ENCODE results near the gene ZMYND11.

DNA sequence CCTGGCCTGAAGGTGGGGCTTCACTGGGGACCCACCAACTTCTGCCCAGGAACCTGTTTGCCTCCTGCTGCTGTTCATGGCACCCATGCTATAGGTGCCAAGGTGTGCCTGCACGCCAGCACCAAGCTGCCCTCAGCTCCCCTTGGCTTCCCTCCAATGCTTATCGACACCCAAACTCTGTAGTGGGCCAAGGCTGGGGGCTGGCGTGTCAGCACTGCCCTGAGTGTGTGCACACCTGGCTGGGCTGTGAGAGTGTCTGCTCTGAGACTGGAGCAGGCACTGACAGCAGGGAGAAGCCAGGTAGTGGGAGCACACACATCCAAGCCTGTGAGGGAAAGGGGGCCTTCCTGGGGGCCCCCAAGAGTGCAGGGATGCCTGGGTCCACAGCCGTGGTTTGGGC lies 43.1 kb upstream of the ZMYND11 start:
- TF ChIP-seq, protein P1, sequence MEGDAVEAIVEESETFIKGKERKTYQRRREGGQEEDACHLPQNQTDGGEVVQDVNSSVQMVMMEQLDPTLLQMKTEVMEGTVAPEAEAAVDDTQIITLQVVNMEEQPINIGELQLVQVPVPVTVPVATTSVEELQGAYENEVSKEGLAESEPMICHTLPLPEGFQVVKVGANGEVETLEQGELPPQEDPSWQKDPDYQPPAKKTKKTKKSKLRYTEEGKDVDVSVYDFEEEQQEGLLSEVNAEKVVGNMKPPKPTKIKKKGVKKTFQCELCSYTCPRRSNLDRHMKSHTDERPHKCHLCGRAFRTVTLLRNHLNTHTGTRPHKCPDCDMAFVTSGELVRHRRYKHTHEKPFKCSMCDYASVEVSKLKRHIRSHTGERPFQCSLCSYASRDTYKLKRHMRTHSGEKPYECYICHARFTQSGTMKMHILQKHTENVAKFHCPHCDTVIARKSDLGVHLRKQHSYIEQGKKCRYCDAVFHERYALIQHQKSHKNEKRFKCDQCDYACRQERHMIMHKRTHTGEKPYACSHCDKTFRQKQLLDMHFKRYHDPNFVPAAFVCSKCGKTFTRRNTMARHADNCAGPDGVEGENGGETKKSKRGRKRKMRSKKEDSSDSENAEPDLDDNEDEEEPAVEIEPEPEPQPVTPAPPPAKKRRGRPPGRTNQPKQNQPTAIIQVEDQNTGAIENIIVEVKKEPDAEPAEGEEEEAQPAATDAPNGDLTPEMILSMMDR (IDR thresholded peaks at IDR 0.05): no peak
- no peak for TF ChIP-seq ZFX (IDR thresholded peaks at IDR 0.05; ENCODE audit: borderline replicate concordance)
